DND-41 (cell line): ENCODE data around the gene SET.

Experiments used
- ATAC-seq: fragments of 200-7000 bp; cut with Tn5 transposase; 3 replicates; pipeline ENCODE4 v1.9.1; 2021; ENCODE audit warnings: low read depth; ENCODE audit not compliant: insufficient read depth
- DNase-seq: peaks from one replicate; pipeline ENCODE4 v3.0.0-alpha.2; 2020
- H2AFZ ChIP-seq: 2 replicates; pipeline ENCODE4 v1.6.0; 2012; ENCODE audit warnings: low read depth, low read length
- H3K27ac ChIP-seq: 2 replicates; pipeline ENCODE4 v1.5.1; 2012; ENCODE audit warnings: low read length, inconsistent platforms
- H3K27me3 ChIP-seq: fragments of 200-600 bp; sonication (generic); 2 replicates; pipeline ENCODE4 v1.6.0; 2012; ENCODE audit warnings: low read length, mild to moderate bottlenecking, inconsistent platforms; ENCODE audit not compliant: insufficient read depth, poor library complexity
- H3K36me3 ChIP-seq: 2 replicates; pipeline ENCODE4 v1.5.1; 2012; ENCODE audit warnings: low read length, inconsistent platforms; ENCODE audit not compliant: insufficient read depth
- H3K4me1 ChIP-seq: 2 replicates; pipeline ENCODE4 v1.5.1; 2012; ENCODE audit warnings: mild to moderate bottlenecking, low read length; ENCODE audit not compliant: insufficient read depth
- H3K4me2 ChIP-seq: 2 replicates; pipeline ENCODE4 v1.6.0; 2012; ENCODE audit warnings: mild to moderate bottlenecking, moderate library complexity, low read length, inconsistent platforms; ENCODE audit not compliant: insufficient read depth
- H3K4me3 ChIP-seq, 2 experiments: fragments of 200-600 bp in 1 of 2; shearing (Covaris generic) in 1 of 2; 2 replicates each; pipeline ENCODE4 v1.5.1; 2012 to 2016; ENCODE audit warnings: inconsistent platforms in 2 of 2, low read length in 2 of 2, mild to moderate bottlenecking in 2 of 2, low read depth in 1 of 2, moderate library complexity in 1 of 2
- H3K79me2 ChIP-seq: 2 replicates; pipeline ENCODE4 v1.6.0; 2012; ENCODE audit warnings: low read length, inconsistent platforms; ENCODE audit not compliant: insufficient read depth
- H3K9ac ChIP-seq: 2 replicates; pipeline ENCODE4 v1.6.0; 2012; ENCODE audit warnings: low read depth, mild to moderate bottlenecking, inconsistent platforms, low read length, moderate library complexity
- H3K9me3 ChIP-seq: 2 replicates; pipeline ENCODE4 v1.5.1; 2012; ENCODE audit warnings: low read length, moderate library complexity, mild to moderate bottlenecking, inconsistent platforms; ENCODE audit not compliant: insufficient read depth, severe bottlenecking
- H4K20me1 ChIP-seq: 2 replicates; pipeline ENCODE4 v1.6.0; 2012; ENCODE audit warnings: low read length; ENCODE audit not compliant: insufficient read depth
- EZH2 ChIP-seq: IDR thresholded peaks from 3 replicates; pipeline ENCODE4 v1.6.1; 2012; ENCODE audit warnings: borderline replicate concordance, low read depth, mild to moderate bottlenecking, moderate library complexity, low read length, inconsistent platforms; ENCODE audit not compliant: severe bottlenecking
- TF ChIP-seq, protein P1 (sequence below): IDR thresholded peaks from 2 replicates; pipeline ENCODE4 v1.5.1; 2012; ENCODE audit warnings: borderline replicate concordance, low read length, moderate library complexity, mild to moderate bottlenecking; ENCODE audit not compliant: poor library complexity, severe bottlenecking; ENCODE audit errors: extremely low read depth

Gene SET

DNA sequence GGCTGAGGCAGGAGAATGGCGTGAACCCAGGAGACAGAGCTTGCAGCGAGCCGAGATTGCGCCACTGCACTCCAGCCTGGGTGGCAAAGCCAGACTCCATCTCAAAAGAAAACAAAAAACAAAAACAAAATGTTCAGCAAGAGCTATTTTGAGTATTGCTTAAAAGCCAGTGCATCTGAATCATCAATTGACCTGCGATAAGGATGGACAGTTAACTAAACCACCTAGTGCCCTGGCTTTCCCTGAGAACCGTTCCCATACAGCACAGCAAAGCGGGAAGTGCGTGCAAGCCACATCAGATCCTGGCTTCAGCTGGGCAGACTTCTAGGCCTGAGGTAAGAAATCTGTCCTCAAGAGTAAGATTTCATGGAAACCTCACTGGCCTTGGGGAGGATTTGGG, 35.1 kb upstream of the SET start:
- ATAC-seq (no peak), DNase-seq (no peak)
- Histone ChIP-seq H4K20me1 (no peaks in the 10 kb centered on the region), H3K9ac (no peak overlapping the region), H3K27me3 (no peaks in the 10 kb centered on the region), H3K79me2 (peaks cover 31% of the 10 kb centered on the region), H3K27ac (no peak overlapping the region; the same call in 1 of the 2 replicates), H3K9me3 (no peaks in the 10 kb centered on the region), H3K36me3 (peaks cover 5% of the 10 kb centered on the region; the same call in 1 of the 2 replicates), H3K4me3 (no peak overlapping the region), H3K4me2 (peak overlapping the region; percentile 42; the same call in 1 of the 2 replicates), H3K4me1 (peaks cover 27% of the 10 kb centered on the region), H2AFZ (no peak overlapping the region)
- TF ChIP-seq EZH2, result no peak
- TF ChIP-seq, protein P1, sequence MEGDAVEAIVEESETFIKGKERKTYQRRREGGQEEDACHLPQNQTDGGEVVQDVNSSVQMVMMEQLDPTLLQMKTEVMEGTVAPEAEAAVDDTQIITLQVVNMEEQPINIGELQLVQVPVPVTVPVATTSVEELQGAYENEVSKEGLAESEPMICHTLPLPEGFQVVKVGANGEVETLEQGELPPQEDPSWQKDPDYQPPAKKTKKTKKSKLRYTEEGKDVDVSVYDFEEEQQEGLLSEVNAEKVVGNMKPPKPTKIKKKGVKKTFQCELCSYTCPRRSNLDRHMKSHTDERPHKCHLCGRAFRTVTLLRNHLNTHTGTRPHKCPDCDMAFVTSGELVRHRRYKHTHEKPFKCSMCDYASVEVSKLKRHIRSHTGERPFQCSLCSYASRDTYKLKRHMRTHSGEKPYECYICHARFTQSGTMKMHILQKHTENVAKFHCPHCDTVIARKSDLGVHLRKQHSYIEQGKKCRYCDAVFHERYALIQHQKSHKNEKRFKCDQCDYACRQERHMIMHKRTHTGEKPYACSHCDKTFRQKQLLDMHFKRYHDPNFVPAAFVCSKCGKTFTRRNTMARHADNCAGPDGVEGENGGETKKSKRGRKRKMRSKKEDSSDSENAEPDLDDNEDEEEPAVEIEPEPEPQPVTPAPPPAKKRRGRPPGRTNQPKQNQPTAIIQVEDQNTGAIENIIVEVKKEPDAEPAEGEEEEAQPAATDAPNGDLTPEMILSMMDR, result no peak

GRCh38 chr9:128654481-128654880, 34.5 kb upstream of the SET start:
- Histone ChIP-seq H4K20me1 (no peaks in the 10 kb centered on the region), H3K36me3 (peaks cover 5% of the 10 kb centered on the region; the same call in 1 of the 2 replicates), H3K79me2 (peaks cover 28% of the 10 kb centered on the region), H2AFZ (no peak overlapping the region), H3K27ac (no peak overlapping the region), H3K4me2 (peak overlapping the region; percentile 42), H3K27me3 (no peaks in the 10 kb centered on the region), H3K4me1 (peaks cover 27% of the 10 kb centered on the region), H3K4me3 (no peak overlapping the region), H3K9ac (0 out of 2 replicates have a peak overlapping the region, but pooled peaks have one; percentile 15), H3K9me3 (no peaks in the 10 kb centered on the region)
- DNase-seq, result no peak
- ATAC-seq, result no peak
- TF ChIP-seq, protein P1, result no peak
- no peak for TF ChIP-seq EZH2

- Histone ChIP-seq H3K27ac (peak within 1 kb of the TSS; percentile 100), H4K20me1 (no peaks in the 10 kb centered on the region), H3K36me3 (peaks cover 5% of the 10 kb centered on the region; the same call in 1 of the 2 replicates), H3K4me2 (peak within 1 kb of the TSS; percentile 60), H3K4me1 (peaks cover 27% of the 10 kb centered on the region), H3K79me2 (peaks cover 28% of the 10 kb centered on the region), H2AFZ (peak within 1 kb of the TSS; percentile 86), H3K9ac (peak within 1 kb of the TSS; percentile 80), H3K4me3 (peak within 1 kb of the TSS; percentile 32 to 74; a peak in 3 of 4 replicates), H3K9me3 (no peaks in the 10 kb centered on the region), H3K27me3 (no peaks in the 10 kb centered on the region)
- peak; percentile 94 for ATAC-seq
- no peak for TF ChIP-seq EZH2
- TF ChIP-seq, protein P1, result no peak
- DNase-seq, result peak; percentile 94
Measured at GRCh38 chr9:128656416-128657343, 32.3 kb upstream of the SET start, which contains the start of gene DYNC2I2. TSS of gene DYNC2I2 (minus strand) at chr9:128656847. CDS start at chr9:128656726, 121 bp downstream.
